Activated gamma-delta T cell treated with anti-CD3 and anti-CD28 coated beads, Interleukin-2, amount 50 U/mL, for 16 hours (primary cell): Measurements from ENCODE around the gene ENHO.
"Not testable (repeated sequence)": the region's sequence is repeated elsewhere in the genome, so short reads cannot be mapped to it uniquely, and the experiment has no call there.

Experiments used
- DNase-seq: peaks from one replicate; pipeline ENCODE4 v3.0.0-alpha.2; 2020; ENCODE audit warnings: low read depth

The ENHO gene

DNA sequence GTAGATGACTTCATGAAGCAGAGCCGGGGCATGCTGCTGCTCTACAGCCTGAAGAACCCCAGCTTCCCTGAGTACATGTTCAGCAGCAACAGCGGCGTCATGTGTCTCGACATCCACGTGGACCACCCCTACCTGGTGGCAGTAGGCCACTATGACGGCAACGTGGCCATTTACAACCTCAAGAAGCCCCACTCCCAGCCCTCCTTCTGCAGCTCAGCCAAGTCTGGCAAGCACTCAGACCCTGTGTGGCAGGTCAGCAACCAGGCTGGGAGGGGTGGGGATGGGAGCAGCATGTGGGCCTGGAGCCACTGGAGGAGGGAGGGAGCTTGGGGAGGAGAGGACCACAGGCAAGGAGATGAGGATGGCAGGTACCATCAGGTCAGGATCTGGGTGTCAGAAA is 16.2 kb downstream of the ENHO start:
- no peak for DNase-seq

DNA sequence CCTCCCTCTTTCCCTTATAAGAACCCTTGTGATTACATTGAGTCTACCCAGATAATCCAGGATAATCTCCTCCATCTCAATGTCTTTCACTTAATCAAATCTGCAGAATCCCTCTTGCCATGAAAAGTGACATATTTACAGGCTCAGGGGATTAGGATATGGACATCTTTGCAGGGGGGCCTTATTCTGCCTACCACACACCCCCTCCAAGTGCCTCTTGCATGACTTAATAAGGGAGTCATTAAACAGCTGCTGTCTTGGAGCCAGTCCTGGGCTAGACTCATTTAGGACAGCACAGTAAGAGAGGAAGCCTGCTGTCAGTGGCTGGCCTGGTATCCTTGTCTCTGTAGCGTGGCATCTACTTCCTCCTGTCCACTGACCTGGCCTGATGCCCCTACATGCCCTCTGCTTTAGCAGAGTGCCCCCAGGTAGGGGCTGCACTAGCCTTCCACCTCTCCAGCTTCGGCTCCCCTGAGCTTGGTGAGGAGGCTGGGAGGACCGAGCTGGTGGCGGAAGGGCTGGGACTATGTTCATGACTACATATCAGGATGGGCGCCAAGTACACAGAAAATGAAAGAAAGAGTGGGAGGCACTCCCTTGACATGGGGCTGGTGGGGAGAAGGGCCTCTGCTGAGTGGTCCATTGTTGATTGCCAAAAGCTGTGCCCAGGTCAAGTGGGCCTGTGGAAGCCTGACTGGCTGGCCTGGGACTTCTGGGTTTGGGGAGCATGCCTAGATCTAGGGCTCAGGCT is 17.2 kb downstream of the ENHO start:
- no peak for DNase-seq

DNA sequence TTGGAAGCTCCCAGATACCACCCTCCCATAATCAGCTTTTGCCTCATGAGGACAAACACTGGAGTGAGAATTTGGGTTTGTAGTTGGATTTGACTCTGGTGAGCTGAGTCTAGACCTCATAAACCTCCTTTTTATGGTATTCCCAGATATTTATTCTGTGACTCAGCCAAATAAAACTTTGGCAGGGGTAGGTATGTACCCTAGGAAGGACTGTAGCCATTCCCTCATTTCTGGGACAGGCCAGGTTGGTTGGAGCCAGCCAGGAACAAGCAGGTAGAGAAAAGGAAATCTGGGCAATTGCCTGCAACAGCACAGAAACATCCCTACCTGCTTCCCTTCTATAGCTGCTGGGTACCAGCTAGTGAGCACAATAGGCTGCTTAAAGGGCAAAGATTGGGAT is 19.4 kb downstream of the ENHO start:
- no peak for DNase-seq

DNA sequence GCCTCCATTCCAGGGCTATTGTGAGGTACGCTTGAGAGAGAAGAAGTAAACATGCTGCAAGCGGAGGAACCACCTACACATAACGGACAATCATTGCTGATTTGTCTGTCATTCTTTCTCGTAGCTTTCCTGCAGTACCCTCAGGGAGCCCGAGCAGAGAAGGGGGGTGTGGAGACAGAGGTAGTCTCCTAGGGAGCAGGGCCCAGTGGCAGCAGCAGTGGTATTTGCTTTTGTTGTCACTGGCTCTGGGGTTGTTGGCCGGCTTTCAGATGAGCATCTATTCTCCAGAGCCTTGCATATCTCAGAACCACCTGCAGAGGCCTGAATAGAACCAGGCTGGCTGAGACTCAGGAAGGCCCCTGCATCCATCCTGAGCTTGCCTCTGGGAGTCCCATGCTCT is 19.9 kb downstream of the ENHO start:
- DNase-seq: no peak

DNA sequence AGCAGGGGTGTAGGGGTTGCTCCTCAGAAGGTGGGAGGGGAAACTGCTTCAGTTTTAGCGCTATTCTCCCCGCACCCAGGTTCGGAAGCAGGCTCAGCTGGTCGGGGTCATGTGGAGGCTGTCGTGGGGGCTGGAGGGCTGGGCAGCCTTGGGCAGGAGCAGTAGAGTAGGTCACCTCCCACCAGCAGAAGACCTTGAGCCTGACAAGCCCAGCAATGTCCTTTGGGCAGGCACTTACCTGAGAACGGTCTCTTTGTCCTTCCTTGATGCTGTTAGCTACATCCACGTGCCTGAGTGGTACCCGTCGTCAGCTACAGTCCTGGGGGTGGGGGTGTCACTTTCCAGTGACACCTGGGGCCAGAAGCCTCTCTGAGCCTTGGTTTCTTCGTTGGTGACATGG is 20.3 kb downstream of the ENHO start:
- no peak for DNase-seq

DNA sequence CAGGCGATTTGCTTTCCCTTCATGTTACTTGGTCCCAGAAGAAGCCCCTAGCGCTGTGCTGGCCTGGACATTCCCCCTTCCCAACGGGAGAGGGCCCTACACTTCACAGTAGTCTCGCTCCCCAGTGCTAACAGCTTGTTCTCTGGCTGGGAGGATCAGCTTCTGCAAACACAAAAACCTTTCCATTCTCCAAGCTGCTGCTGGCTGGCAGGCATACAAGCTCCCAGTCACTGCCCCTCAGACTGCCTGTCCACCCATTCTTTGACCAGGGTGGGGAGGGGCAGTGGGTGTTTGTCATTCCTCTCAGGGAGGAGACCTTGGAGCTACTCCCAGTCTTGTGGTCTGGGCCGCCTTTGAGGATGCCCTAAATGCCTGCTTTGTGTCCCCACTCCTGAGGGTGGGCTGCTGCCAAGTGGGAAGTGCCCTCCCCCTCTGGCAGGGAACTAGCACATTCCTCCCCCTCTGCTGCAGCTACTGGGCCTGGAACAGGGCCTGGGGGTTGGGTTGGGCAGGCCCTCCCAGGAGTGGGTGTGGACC is 20.8 kb downstream of the ENHO start:
- DNase-seq: no peak

DNA sequence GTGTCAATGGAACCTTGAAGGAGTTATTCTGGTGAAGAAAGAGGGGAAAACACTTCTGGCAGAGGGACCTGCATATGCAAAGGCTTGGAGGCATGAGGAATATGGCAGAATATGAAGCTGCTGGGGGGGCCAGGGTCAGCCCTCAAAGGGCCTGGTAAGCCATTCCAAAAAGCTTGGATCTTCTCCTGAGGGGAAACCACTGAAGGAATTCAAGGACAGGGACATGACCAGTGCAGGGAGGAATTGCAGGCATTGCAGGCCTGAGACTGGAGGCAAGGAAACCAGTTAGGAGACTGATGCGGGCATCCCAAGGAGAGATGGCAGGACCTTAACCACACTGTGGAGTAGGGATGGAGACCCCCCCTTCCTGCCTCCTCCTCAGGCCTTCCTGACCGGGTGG is 21.4 kb downstream of the ENHO start:
- no peak for DNase-seq

DNA sequence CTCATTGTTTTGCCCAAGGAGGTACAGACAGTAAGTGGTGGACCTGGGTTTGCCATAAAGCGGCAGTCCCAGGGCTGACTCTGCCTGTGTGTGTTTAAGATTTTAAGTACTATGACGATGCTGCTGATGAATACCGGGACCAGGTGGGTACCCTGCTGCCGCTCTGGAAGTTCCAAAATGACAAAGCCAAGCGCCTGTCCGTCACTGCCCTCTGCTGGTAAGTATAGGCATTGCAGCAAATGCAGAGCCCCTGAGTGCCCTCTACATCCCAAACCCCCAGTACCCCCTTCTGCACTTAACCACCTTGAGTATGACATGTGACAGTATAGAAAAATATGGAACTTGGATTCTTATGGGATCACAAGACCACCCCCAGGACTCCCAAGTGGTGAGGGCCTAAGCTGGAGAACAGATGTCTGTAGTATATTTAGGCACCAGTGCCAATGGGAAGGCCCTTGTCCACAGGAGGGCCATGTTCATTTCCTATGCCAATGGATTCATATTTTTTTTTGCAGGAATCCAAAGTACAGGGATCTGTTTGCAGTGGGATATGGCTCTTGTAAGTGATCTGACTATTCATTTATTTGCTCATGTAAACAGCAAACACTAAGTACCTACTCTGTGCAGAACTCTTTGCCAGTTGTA is 22.0 kb downstream of the ENHO start:
- DNase-seq: peak; percentile 72

DNA sequence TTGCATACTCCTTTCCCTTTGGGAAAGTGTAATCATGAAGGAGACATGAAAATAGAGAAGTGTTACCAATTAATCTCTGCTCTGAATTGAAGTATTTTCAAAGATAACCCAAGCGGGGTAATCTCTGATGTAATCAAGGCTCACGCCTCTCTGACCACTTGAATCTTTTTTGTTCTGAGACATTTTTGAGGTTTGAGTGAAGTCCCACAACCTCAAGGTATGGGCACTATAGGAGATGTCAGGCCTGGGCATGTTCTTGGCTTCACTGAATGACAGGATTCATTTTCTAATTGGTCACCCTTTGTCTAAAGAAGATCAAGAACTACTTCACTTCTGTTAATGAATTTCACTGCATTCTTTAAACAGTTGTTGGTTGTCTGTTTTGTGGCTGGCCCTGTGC is 23.7 kb downstream of the ENHO start:
- DNase-seq: no peak

DNA sequence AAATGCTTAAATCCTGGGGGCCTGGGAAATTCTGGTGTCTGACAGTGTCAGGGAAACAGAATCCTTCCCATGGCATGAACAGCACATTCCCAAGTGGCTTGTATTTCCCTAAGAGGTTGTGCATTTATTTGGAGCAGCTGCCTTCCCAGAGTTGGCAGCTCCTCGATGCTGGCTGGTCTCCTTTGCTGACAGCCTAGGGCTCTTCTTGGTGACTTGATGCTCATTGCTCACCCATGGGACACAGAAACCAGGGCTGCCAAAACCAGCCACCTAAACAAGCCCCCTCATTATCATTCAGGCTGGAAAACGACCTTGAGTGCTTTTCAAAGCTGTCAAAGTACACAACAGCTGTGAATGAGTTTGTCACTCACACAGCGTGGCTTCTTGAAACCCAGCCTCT is 24.2 kb downstream of the ENHO start:
- DNase-seq: no peak

DNA sequence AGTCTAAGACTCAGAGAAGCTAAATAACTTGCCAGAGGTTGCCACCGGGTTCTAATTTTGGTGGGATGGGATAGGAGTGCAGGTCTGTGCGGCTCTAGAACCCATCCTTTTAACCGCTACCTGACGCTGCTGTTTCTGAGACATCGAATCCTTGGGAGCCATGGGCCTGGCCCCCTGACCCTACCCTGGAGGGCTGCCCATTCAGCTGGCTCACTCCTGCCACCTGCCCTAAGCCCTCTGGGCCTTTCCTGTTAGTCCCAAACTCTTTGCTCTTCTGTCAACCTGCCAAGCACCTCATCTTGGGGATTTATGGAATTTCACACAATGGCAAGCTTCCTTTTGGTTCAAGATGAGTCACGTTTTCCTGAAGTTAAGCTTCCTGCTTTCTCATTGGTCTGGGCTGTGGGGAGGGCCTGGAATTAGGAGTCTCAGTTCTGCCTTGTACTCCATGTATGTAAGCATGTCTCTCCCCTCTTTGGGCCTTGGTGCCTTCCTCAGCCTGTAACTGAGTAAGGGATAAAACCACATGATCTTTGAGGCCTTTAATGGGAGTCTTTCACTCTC is 26.6 kb downstream of the ENHO start:
- no peak for DNase-seq

DNA sequence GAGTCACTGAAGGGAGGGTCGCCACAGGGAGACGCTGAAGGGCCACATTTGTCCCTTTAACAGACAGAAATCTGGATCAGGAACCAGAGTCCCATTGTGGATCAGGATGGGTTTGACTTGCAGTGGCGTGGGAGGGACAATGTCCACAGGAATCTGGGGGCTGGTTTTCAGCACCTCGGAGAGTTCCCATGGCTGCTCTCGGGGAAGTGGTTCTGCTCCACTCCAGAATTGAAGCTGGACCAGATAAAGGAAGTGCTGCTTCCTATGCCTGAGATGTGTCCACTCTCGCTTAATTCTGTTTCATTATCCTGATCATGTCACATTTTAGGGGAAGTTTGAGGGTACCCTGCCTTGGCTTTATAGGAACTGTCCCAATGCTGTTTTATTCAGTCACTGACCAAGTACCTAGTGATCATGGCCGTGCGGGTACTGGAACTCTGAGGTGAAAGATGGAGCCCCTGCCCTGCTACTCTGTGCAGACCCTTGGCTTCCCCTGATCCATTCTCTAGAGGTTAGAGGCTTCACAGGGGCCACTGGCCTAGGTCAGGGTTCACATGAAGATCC is 28.7 kb downstream of the ENHO start:
- DNase-seq: no peak

DNA sequence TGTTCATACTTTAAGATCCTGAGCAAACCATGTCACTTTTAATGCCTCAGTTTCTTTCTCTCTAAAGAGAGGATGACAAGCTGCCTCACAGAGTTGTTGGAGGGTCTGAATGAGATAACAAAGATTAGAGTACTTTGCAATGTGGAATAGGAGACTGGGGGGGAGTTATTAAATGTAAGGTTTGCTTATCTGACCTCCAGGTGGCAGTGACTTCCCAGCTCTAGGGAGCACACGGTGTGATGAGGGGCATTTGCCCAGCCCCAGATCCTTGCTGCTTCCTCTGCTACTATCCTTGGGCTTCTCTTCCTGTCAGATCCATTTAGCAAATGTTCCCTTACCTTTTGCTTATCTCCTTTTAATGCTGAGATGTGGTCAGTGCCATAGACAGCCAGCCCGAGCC is 30.7 kb downstream of the ENHO start:
- DNase-seq: no peak

DNA sequence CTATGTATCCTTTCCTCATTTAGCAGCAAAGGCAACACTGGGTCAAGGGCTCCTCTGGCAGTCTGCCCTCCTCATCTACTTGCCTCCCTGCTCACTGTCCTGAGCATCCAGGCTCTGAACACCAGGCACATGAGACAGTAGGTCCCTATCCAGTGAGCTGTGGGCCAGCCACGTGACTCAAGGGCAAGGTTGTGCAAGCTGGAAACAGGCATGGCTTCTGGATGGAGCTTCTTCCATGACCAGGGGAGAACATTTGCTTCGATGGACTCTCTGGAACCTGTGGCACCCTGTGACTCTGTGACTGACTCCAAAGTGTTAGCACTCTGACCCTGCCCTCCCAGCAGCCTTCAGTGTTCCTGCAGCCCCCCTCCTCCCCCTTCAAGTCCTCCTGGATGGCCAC is 31.2 kb downstream of the ENHO start:
- no peak for DNase-seq

DNA sequence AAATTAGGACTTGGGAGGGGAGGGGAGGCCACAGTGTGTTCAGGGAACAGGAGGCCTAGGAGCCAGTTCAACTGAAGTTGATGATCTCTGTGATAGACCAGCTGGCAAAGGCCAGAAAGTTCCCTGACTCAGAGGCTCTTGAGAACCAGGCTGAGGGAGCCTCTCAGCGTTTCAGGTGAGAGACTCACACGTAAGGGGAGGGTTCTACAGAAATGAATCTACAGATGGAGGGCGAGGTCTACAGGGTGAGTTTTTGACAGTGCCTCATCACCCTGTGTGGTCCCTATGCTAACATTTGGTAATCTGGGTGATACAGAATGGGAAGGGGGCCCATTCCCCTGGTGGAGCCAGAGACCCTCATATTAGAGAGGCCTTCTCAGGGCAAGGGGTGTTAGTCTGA is 32.0 kb downstream of the ENHO start:
- DNase-seq: no peak

DNA sequence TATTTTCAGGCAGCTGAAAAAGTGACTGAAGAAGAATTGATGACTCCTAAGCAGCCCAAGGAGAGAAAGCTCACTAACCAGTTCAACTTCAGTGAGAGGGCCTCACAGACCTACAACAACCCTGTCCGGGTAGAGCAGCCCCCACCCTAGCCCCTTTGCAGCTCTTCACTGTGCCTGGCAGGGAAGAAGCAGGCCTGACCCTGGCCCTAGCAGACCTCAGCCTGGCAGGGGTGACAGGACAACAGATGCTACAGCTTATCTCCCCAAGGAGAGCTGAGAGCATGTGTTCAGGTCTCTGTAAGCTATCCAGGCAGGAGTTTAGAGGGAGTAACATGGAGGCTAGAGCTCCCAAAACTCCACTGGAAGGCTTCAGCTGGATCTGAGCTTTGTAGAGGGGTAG is 32.4 kb downstream of the ENHO start:
- no peak for DNase-seq

DNA sequence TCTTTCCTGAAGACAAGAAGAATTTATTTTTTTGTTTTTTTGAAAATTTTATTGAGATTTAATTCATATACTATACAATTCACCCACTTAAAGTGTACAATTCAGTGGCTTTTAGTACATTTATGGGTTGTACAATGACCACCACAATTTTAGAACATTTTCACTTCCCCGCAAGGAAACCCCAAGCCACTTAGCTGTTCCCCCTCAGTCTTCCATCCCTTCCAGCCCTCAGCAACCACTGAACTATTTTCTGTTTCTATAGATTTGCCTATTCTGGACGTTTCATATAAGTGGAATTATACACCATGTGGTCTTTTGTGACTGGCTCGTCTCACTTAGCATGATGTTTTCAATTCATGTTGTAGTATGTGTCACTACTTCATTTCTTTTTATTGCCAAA is 36.2 kb downstream of the ENHO start:
- DNase-seq: no peak

DNA sequence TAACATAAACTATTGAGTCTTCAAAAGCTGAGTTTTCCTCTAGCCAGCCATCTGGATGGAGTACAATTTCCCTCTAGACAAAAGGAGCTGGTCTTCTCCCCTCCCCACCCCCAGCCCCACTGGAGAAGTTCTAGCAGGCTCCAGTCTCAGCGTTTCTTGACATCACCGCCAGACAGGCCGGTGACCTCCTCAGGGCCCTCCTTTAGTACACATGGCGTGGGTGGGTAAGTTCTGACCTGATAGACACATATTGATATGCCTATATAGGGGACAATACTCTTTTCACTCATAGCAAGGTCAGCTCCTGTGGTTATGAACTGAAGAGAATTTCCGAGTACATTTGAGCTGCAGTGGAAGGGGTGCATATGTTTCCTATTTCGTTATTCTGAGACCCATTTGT is 37.0 kb downstream of the ENHO start:
- DNase-seq: no peak

DNA sequence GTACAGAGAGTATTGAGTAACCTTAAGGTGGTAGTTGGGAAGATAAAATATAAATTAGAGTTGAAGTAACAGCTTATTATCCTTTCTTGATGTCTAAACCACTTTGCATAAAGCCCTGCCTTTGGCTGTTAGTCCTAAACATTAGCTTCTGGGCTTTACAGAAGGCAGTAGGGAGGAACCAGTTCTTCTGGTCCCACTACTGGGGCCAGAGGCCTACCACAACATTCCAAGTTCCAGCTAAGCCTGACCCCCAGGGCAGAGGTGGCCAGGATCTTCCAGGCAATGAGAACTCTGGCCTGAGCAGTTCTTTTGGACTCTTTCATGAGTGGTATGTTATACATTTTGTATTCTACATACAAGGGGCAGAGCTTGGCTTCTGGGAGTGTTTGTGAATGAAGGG is 38.1 kb downstream of the ENHO start:
- no peak for DNase-seq

DNA sequence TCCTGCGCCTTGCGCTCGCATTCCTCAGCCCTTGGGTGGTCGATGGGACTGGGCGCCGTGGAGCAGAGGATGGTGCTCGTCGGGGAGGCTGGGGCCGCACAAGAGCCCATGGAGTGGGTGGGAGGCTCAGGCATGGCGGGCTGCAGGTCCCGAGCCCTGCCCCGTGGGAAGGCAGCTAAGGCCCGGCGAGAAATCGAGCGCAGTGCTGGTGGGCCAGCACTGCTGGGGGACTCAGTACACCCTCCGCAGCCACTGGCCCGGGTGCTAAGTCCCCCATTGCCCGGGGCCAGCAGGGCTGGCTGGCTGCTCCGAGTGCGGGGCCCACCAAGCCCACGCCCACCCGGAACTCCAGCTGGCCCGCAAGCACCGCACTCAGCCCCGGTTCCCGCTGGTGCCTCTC is 40.0 kb downstream of the ENHO start:
- DNase-seq: not testable (repeated sequence)

DNA sequence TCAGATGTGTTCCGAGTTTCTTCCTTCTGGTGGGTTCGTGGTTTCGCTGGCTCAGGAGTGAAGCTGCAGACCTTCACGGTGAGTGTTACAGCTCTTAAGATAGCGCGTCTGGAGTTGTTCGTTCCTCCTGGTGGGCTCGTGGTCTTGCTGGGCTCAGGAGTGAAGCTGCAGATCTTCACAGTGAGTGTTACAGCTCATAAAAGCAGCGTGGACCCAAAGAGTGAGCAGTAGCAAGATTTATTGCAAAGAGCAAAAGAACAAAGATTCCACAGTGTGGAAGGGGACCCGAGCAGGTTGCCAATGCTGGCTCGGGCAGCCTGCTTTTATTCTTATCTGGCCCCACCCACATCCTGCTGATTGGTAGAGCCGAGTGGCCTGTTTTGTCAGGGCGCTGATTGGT is 41.2 kb downstream of the ENHO start:
- not testable (repeated sequence) for DNase-seq

DNA sequence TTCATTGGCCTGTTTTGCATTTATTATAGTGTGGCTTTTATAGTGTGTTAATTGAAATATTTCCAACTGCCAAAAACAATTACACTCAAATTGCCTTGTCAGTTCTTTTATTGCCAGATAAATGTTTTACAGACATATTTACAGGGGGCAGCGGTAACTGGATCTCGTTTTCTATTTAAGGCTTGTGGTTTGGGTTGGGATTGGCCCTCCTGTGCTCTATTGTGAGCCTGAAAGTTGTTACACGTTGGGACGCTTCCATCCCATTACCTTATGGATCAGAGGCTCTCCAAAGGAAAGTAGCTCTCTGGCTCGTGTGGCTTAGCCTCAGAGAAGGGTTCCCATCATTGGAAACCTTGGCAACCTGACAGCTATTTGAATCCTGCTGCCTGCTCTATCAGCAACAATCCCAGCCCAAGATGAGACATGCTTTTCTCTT is 43.3 kb downstream of the ENHO start:
- DNase-seq: no peak

DNA sequence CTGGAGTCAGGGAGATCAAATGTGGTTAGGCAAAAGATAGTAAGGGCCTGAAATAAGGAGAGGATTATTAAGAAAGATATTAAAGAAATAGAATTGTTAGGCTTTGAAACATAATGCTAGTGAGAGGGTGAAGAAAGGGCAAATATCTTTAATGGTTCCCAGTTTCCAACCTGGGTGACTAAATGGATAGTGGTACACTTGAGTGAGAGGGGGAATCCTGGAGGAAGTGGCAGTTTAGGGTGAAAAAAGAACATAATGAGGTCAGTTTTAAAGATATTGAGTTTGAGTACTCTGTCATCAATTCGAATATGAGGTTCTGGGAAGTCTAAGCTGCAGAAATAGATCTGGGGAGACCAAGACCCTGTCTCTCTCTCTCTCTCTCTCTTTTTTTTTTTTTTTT is 45.2 kb downstream of the ENHO start:
- DNase-seq: no peak
